GM21723 (cell line): ENCODE measurements around the gene LAMTOR4.
"Not testable (repeated sequence)": the region's sequence is repeated elsewhere in the genome, so short reads cannot be mapped to it uniquely, and the experiment has no call there.

ENCODE experiments used
- ATAC-seq: cut with Tn5 transposase; IDR thresholded peaks from one replicate; pipeline ENCODE4 v1.9.1; 2021; ENCODE audit warnings: mild to moderate bottlenecking, moderate library complexity; ENCODE audit not compliant: unreplicated experiment

LAMTOR4 gene

GRCh38 chr7:100169147-100169850 is 20.6 kb downstream of the LAMTOR4 start:
- no peak for ATAC-seq

GRCh38 chr7:100170101-100170897 is 21.6 kb downstream of the LAMTOR4 start:
- no peak for ATAC-seq

- no peak for ATAC-seq
Observed at GRCh38 chr7:100171087-100171681, 22.5 kb downstream of the LAMTOR4 start.

- no peak for ATAC-seq
Observed at GRCh38 chr7:100171840-100172239, 23.1 kb downstream of the LAMTOR4 start.

- no peak for ATAC-seq
Observed at GRCh38 chr7:100173806-100174495, 25.2 kb downstream of the LAMTOR4 start.

GRCh38 chr7:100174582-100174981 is 25.9 kb downstream of the LAMTOR4 start:
- ATAC-seq: no peak

GRCh38 chr7:100175296-100175935 is 26.7 kb downstream of the LAMTOR4 start:
- no peak for ATAC-seq

GRCh38 chr7:100176096-100177044 is 27.7 kb downstream of the LAMTOR4 start:
- ATAC-seq: no peak

GRCh38 chr7:100177045-100178001 is 28.6 kb downstream of the LAMTOR4 start, which contains the start of the genes GPC2 and STAG3:
GPC2 (minus strand) TSS chr7:100177381; CDS start chr7:100177199, 182 bp downstream.
STAG3 (plus strand) TSS chr7:100177918; CDS start chr7:100180557, 2,639 bp downstream.
- peak; percentile 91 for ATAC-seq

GRCh38 chr7:100180084-100180483 is 31.4 kb downstream of the LAMTOR4 start:
- not testable (repeated sequence) for ATAC-seq

- ATAC-seq: not testable (repeated sequence)
Observed at GRCh38 chr7:100182616-100183015, 33.9 kb downstream of the LAMTOR4 start.

GRCh38 chr7:100183090-100183489 is 34.4 kb downstream of the LAMTOR4 start:
- ATAC-seq: not testable (repeated sequence)

GRCh38 chr7:100185726-100186125 is 37.0 kb downstream of the LAMTOR4 start:
- no peak for ATAC-seq

GRCh38 chr7:100189061-100189460 is 40.3 kb downstream of the LAMTOR4 start:
- ATAC-seq: no peak

GRCh38 chr7:100190048-100190711 is 41.5 kb downstream of the LAMTOR4 start:
- ATAC-seq: no peak

GRCh38 chr7:100191775-100192174 is 43.1 kb downstream of the LAMTOR4 start:
- ATAC-seq: no peak

GRCh38 chr7:100192281-100192862 is 43.7 kb downstream of the LAMTOR4 start:
- ATAC-seq: not testable (repeated sequence)
